ENCODE data around the gene CHMP1B.

CHMP1B gene

DNA sequence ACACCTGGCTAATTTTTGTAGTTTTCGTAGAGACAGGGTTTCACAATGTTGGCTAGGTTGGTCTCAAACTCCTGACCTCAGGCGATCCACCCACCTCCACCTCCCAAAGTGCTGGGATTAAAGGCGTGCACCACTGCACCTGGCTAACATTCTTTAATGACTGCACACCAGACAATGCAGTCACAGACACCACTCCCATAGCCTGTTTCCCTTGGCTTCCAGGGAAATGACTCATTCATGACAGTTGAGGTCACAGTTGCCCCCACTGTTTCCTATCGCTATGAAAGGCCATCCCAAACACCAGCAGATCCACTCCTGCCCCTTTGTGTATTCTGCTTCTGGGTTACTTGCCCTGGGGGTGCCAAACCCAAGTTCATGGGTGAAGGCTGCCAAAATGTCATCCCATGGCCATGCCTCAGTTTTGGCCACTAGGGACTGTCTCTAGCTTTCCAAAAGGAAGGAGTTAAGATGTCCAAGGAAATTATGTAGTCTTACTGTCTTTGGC, 8.7 kb downstream of the CHMP1B start:
- no peak overlapping the region for H3K27ac ChIP-seq
- TF ChIP-seq, protein P1, sequence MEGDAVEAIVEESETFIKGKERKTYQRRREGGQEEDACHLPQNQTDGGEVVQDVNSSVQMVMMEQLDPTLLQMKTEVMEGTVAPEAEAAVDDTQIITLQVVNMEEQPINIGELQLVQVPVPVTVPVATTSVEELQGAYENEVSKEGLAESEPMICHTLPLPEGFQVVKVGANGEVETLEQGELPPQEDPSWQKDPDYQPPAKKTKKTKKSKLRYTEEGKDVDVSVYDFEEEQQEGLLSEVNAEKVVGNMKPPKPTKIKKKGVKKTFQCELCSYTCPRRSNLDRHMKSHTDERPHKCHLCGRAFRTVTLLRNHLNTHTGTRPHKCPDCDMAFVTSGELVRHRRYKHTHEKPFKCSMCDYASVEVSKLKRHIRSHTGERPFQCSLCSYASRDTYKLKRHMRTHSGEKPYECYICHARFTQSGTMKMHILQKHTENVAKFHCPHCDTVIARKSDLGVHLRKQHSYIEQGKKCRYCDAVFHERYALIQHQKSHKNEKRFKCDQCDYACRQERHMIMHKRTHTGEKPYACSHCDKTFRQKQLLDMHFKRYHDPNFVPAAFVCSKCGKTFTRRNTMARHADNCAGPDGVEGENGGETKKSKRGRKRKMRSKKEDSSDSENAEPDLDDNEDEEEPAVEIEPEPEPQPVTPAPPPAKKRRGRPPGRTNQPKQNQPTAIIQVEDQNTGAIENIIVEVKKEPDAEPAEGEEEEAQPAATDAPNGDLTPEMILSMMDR (IDR thresholded peaks at IDR 0.05): no peak
- no peak for TF ChIP-seq ZFX (IDR thresholded peaks at IDR 0.05; ENCODE audit: borderline replicate concordance)

DNA sequence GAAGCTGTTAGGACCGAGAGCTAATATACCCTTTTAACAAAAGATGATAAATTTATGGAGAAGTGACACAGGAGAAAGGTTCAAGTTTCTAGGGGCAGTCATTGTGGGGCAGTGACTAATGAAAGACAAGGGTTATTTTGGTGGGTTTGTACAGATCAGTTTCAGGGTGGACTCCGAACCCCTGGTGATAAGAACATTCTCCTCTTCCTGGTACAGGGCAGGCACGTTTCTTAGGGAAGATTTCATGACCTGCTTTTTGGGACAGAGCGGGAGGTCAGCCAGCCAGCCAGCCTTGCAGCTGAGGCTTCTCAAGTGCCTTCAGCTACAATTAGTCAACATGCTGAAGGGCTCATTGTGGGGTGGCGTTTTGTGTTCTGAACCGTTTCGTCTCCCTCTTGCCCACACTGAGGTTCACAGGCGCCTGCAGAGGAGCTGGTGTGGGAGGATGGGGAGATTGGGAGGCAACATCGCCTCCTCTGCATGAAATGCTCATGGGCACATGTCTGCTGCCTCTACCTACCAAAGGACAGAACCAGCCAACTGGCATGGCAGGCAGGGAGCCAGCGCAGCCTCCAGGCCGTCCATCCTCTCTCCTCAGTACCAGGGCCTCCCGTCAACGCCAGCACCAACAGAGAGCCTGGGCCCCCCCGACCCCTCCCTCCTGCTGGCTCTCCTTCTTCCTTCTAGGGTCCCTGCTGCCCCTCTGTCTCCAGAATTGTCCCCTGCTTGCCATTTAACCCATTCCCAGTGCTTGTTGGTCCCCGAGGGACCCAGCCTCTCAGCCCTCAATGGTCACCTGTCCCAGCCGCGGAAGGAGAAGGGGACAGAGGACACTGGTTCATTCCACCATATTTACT, 9.6 kb downstream of the CHMP1B start:
- no peak for TF ChIP-seq ZFX (IDR thresholded peaks at IDR 0.05; ENCODE audit: borderline replicate concordance)
- TF ChIP-seq, protein P1 (IDR thresholded peaks at IDR 0.05): no peak
- no peak overlapping the region for H3K27ac ChIP-seq

DNA sequence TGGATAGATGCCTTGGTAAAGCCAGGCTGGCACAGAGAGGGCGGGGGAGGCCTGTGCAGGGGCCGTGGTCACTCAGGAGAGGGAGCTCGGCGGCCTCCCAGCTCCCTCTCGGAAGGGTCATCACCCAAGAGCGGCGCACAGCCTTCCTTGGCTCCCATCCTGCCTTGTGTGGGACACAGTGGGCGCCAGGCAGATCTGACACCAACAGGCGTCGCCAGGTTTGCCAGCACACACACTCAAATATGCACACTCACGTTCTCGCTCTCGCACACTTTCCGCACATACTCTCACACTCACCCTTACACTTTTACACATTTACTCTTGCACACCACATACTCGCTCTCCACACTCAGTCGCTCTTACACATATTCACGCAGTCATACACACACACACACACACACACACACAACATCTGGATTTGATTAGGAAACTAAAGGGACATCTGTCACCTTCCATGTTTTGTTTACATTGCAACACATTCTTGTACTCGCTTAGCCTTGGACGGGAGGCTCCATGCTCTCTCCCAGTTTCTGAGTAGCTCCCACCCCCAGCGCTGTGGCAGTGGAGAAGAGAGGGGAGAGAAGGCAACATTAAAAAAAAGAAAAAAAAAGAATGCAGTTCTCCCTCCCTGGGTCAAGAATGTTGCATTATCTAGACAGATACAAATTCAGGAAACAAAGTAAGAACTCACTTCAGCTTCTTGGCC, 10.5 kb downstream of the CHMP1B start:
- no peak overlapping the region for H3K27ac ChIP-seq
- TF ChIP-seq, protein P1 (IDR thresholded peaks at IDR 0.05): no peak
- TF ChIP-seq ZFX (IDR thresholded peaks at IDR 0.05; ENCODE audit: borderline replicate concordance): no peak

DNA sequence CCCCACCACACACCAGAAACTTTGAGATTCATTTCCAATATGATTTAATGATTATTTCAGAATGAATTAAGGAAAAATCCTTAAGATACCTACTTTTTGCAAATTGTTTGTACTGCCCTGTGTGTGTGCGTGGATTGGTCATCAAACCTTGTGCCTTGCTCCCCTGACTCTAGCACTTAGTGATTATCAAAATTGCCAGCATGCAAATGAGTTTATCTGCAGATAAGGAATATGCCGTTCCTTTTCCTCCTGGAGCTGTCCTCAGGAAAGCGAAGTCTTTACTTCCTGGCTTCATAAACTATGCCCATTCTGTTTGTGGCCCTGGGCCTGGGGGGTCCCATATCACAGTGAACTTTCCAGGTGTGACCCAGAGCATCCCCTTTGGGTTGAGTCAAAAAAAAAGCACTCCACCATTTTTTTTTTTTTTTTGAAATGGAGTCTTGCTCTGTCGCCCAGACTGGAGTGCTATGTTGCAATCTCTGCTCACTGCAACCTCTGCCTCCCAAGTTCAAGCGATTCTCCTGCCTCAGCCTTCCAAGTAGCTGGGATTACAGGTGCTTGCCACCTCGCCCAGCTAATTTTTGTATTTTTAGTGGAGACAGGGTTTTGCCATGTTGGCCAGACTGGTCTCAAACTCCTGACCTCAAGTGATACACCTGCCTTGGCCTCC, 11.4 kb downstream of the CHMP1B start:
- no peak overlapping the region for H3K27ac ChIP-seq
- no peak for TF ChIP-seq ZFX (IDR thresholded peaks at IDR 0.05; ENCODE audit: borderline replicate concordance)
- TF ChIP-seq, protein P1 (IDR thresholded peaks at IDR 0.05): no peak

DNA sequence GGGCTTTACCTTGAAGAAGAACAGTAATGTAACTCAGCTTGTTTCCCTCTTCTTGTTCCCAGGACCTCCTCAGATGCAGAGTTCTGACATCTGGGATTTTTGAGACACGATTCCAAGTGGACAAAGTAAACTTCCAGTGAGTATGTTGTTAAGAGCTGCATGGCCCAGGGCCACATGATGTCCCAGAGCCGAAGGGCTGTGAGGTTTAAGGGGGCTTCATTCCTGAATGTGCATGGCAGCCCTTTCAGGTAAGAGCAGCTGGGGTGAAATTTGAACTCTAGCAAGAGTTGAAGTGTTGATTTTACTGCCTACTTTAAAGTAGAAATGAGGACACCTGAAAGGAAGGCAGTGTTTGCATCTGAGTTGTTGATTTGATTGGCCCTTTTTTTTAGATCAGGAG, 13.3 kb downstream of the CHMP1B start:
- no peak overlapping the region for H3K27ac ChIP-seq
- TF ChIP-seq, protein P1 (IDR thresholded peaks at IDR 0.05): no peak
- TF ChIP-seq ZFX (IDR thresholded peaks at IDR 0.05; ENCODE audit: borderline replicate concordance): no peak

DNA sequence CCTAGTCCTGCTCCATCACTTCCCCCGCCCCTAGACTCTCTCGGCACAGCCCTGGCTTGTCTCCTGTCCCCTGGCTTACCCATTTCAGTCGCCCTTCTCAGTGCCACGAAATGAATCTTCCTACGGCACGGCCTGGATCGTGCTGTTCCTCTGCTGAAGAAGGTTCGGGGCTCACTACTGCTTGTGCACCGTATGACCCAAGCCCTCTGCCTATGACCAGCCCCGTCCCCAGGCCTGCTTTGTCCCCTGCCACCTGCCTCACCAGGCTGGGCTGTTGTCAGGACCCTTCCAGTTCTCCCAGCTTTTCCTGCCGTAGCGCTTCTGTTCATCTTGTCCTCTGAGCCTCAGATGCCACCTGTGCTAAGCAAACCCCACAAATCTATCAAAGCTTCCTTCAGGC, 13.9 kb downstream of the CHMP1B start:
- no peak overlapping the region for H3K27ac ChIP-seq
- no peak for TF ChIP-seq ZFX (IDR thresholded peaks at IDR 0.05; ENCODE audit: borderline replicate concordance)
- TF ChIP-seq, protein P1 (IDR thresholded peaks at IDR 0.05): no peak
